ENCODE results near the gene SIX5. TPM values are rescaled to one million over a fixed set of nuclear protein-coding genes. Genes with fewer than 3 reads are reported as not detected.

The SIX5 gene
- total and polyA plus RNA-seq, 9 of the 15 experiments (the other 6 are each of a cell fraction or from before 2014, with no cell fraction given) = 1.4 to 17.2 (median 7.4) TPM; not detected in 2

- TF ChIP-seq CEBPB (tag; IDR thresholded peaks at IDR 0.05) = no peak
- no peak; the same call in 1 of the 2 replicates for TF ChIP-seq ATF4 (CRISPR knock-in tag; IDR thresholded peaks at IDR 0.05)
- TF ChIP-seq BRD4 (IDR thresholded peaks at IDR 0.05) = no peak; the same call in 1 of the 2 replicates
- TF ChIP-seq ZNF77 (CRISPR knock-in tag; IDR thresholded peaks at IDR 0.05) = no peak
- TF ChIP-seq, protein P1, sequence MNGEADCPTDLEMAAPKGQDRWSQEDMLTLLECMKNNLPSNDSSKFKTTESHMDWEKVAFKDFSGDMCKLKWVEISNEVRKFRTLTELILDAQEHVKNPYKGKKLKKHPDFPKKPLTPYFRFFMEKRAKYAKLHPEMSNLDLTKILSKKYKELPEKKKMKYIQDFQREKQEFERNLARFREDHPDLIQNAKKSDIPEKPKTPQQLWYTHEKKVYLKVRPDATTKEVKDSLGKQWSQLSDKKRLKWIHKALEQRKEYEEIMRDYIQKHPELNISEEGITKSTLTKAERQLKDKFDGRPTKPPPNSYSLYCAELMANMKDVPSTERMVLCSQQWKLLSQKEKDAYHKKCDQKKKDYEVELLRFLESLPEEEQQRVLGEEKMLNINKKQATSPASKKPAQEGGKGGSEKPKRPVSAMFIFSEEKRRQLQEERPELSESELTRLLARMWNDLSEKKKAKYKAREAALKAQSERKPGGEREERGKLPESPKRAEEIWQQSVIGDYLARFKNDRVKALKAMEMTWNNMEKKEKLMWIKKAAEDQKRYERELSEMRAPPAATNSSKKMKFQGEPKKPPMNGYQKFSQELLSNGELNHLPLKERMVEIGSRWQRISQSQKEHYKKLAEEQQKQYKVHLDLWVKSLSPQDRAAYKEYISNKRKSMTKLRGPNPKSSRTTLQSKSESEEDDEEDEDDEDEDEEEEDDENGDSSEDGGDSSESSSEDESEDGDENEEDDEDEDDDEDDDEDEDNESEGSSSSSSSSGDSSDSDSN (IDR thresholded peaks at IDR 0.05; ENCODE audit: borderline replicate concordance in 1 of 2, low read depth in 2 of 2, low read length in 2 of 2) = 0 out of 4 replicates have a peak, but pooled peaks of 1 of the 2 experiments have one; percentile 57
- no peak for TF ChIP-seq ZNF785 (CRISPR knock-in tag; IDR thresholded peaks at IDR 0.05)
- TF ChIP-seq BRD9 (IDR thresholded peaks at IDR 0.05; ENCODE audit: low read depth, partially characterized antibody) = peak; percentile 85
- peak; percentile 52 for TF ChIP-seq NFYB (IDR thresholded peaks at IDR 0.05; ENCODE audit: extremely low read depth, insufficient read length)
- no peak for TF ChIP-seq BCL6 (CRISPR knock-in tag; IDR thresholded peaks at IDR 0.05)
- TF ChIP-seq SNAPC5 (CRISPR knock-in tag; IDR thresholded peaks at IDR 0.05) = no peak
- no peak for TF ChIP-seq FOXA3 (CRISPR knock-in tag; conservative IDR thresholded peaks at IDR 0.05 in 1 of 2, IDR thresholded peaks at IDR 0.05 in 1 of 2)
- TF ChIP-seq CHD2 (IDR thresholded peaks at IDR 0.05; ENCODE audit: low read depth, low read length) = peak; percentile 71
- TF ChIP-seq CAMTA2 (CRISPR knock-in tag; conservative IDR thresholded peaks at IDR 0.05) = 0 out of 2 replicates have a peak, but pooled peaks have one; percentile 35
- TF ChIP-seq, protein P2, sequence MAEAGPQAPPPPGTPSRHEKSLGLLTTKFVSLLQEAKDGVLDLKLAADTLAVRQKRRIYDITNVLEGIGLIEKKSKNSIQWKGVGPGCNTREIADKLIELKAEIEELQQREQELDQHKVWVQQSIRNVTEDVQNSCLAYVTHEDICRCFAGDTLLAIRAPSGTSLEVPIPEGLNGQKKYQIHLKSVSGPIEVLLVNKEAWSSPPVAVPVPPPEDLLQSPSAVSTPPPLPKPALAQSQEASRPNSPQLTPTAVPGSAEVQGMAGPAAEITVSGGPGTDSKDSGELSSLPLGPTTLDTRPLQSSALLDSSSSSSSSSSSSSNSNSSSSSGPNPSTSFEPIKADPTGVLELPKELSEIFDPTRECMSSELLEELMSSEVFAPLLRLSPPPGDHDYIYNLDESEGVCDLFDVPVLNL (CRISPR knock-in tag; IDR thresholded peaks at IDR 0.05; ENCODE audit: low read depth) = 0 out of 2 replicates have a peak, but pooled peaks have one; percentile 18
Observed at GRCh38 chr19:45768984-45769782, at the start of gene SIX5 (continued).
